Amniotic epithelial cell (primary cell): ENCODE measurements around the gene MRPL36.

Experiments
- DNase-seq: peaks from one replicate; pipeline ENCODE4 v3.0.0-alpha.2; 2010; ENCODE audit warnings: low read depth

The MRPL36 gene

DNA sequence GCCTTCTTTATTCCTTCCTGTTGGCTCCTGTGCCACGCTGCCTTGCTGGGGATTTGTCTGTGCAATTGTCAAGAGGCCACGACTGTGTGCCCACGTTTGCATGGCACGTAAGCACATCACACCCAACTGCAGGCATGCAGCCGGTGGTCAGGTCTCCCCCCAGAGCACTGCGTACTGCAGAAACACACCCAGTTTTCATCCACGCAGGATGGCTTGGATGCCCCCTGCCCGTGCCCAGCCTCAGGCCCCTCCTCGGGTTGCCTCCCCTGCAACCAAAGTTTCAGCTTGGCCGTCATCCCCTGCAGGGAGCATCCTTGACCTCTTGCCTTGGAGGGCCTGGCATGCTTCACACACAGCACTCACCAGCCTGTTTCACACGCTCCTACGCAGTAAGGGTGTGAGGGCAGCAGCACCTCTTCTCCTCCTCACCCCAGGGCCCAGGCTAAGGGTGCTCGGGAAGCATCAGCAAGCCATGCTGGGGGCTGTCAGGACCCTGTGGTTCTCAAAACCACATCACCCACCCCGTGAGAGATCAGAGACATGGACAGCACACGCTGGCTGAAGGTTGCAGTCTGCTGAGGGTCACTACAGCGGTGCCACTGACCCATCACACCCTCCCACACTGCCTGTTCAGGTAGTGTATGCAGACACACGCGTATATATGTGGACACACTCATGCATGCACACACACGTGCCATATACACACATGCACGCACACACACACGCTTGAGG is 3.1 kb downstream of the MRPL36 start:
- no peak for DNase-seq

- no peak for DNase-seq
These were observed 3.7 kb downstream of the MRPL36 start for GRCh38 chr5:1795931-1796330.

DNA sequence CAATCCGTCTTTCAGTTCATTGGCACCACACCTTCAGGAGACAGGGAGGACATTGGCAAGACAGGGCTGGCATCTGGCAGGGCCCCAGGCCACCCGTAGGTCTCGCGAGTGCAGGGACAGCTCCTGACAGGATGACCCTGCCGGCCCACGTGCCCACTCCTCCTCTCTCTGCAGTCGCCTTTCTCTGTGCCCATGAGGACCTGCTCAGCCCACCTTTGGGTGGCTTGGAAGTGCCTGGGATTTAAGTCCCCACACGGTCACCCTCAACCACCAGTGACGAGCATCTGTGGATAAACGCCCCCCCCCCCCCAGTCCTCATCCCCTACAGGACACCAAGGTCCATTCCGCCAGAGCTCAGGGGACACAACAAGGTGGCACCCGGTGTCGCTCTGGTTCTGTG is 4.1 kb downstream of the MRPL36 start:
- DNase-seq: no peak

GRCh38 chr5:1794901-1795290 is 4.7 kb downstream of the MRPL36 start:
- no peak for DNase-seq

DNA sequence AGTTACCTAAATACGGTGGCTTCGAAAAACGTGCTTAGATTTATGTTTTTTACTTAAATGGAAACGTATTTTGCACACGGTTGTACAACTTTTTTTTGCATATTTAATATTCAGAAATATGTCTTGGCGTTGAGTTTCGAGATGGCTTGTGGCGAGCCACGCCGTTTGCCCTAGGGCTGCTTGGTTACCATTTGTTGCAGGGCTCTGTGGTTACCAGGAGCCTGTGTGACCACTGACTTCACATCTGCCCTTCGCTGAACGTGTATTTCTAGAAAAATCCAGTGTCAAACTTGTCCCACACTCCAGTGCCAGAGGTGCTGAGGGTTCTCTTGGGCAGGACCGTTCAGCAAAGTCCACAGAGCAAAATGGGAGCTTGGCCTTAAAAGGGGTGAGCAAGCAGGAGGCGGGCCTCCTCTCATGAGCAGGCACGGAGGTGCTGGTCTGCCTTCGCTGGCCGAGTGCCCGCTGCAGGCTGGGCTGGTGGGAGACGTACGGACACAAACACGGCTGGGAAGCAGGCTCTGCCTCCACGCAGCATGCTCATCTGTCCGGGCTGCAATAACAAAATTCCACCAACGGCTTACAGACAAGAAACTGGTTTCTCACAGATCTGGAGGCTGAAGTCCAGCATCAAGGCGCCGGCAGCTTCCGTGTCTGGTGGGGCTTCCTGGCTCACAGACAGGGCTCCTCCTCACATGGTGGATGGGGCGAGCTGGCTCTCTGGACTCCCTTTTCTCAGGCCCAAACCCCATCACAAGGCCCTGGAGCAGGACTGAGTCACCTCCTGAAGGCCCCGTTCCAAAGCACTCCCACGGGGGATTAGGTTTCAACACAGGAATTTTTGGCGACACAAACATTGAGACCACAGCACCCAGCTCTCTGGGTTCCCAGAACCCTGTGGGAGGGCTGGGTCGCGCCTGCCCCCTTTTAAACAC is 5.4 kb downstream of the MRPL36 start:
- DNase-seq: peak; percentile 82

GRCh38 chr5:1793301-1793740 is 6.3 kb downstream of the MRPL36 start:
- no peak for DNase-seq

- peak; percentile 82 for DNase-seq
These were observed 6.8 kb downstream of the MRPL36 start for GRCh38 chr5:1792842-1793266.

DNA sequence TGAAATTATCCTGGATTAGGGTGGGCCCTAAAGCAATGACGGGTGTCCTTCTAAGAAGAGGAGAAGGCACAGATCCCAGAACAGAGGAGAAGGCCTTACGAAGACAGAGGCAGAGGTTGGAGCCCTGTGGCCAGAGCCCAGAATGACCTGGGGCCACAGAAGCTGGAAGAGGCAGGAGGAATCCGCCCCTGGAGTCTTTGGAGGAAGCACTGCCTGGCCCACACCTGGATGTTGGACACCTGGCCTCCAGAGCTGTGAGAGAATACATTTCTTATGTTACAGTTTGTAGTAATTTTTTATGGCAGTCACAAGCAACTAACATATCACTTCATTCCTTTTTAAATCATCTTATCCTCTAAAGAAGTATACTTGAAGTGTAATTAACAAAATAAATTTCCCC is 8.5 kb downstream of the MRPL36 start:
- DNase-seq: no peak

DNA sequence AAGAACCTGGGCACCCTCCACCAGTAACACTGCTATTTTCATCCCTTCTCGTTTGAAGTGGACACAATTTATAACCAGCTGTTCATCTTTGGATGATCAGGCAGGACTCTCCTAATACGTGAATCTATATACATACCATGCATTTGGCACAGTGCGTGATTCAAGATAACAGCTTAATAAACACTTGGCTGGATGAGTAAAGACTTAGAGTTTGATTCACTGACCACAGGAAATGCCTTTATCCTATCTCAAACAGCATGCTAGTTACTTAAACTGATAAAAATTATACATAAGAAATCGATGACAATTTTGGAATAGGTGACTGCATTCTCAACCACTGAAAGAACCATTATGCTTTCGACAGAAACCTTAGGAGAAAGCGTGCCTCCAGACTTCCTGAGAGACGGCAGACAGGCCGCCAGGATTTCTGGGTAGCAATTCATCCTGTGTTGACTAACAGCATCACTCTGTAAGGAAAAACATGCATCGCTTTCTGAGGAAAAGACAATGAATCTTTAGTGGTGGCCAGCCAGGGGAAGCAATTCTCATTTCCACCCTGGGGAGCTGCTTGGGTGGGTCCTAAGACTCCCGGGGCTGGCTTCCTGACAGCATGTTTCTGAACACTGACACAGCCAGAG is 9.7 kb downstream of the MRPL36 start:
- peak; percentile 72 for DNase-seq

GRCh38 chr5:1789438-1789833 is 10.2 kb downstream of the MRPL36 start:
- DNase-seq: peak; percentile 77

DNA sequence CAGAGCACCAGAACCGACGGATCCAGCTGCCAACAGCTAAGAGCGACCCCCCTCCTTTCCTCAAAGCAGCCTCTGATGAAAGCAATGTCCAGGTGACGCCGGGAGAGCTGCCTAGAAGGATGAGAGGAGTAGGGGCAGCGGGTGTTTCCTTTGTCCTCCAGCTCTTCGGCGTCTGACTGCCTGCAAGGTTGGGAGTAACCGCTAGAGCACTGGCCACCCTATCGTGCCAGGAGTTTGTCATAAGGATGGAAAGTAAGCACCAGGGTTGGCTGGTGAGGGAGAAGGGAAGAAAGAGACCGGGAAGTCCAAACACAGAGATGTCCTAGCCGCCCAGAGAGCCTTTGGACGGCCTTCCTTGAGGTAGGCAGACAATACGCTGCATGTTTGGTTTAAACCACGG is 10.8 kb downstream of the MRPL36 start:
- DNase-seq: no peak

- DNase-seq: no peak
These were observed 11.4 kb downstream of the MRPL36 start for GRCh38 chr5:1788200-1788599.

GRCh38 chr5:1787472-1788047 is 12.1 kb downstream of the MRPL36 start:
- DNase-seq: no peak

GRCh38 chr5:1786621-1787471 is 12.8 kb downstream of the MRPL36 start:
- DNase-seq: no peak

DNA sequence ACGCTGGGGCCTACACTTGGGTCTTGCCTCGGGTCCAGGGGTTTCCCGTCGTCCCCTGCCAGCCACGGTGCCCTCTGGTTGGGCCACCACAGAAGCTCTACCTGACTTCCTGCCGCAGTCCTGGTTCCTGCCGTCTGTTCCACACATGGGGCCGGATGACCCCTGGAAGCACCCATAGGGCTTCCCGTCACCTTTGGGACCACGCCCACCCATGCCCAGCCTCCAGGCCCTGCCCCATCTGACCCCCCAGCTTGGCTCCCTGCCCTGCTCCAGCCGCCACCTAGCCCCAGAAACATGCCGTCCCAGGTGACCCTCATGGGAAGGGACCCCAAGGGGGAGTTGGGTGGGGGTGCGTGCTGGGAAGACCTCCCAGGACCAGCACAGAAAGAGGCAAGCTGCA is 13.7 kb downstream of the MRPL36 start:
- no peak for DNase-seq

DNA sequence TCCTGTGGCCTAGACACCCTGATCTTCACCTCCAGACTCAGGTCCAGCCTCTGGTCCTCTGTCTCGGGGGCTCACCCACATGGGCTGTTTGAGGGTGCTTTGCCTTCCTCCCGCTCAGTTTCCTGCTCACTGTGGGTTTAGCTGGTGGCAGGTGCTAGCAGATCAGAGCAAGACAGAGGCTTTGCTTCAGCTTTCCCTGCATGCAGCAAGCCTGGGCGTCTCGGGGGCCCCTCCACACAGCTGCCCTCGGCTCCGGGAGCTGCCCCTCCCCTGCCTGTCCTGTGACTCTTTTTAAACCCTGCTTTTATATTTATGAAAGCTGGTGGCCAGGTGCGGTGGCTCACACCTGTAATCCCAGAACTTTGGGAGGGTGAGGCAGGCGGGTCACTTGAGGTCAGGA is 14.6 kb downstream of the MRPL36 start:
- no peak for DNase-seq

- DNase-seq: no peak
These were observed 15.2 kb downstream of the MRPL36 start for GRCh38 chr5:1784197-1785050.

DNA sequence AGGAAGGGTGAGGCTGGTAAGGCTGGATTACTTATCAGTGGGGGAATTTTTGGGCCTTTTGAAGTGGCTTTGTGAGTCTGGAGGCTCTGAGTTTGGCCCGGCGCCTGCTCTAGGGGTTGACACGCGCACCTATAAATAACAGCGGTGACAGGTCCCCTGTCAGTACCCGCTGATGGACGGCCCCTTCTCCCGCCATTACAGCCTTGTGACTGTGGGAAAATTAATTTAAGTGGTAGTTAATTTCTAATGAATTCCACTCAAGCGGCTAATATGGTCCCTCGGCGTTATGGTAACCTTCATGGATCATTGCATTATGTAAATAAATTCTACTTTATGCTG is 16.5 kb downstream of the MRPL36 start:
- DNase-seq: no peak

GRCh38 chr5:1782385-1783215 is 17.0 kb downstream of the MRPL36 start:
- DNase-seq: no peak
